Uterus (tissue), 2 donors: Measurements from ENCODE around the gene DCBLD2.

ENCODE experiments used
- CTCF ChIP-seq, 4 experiments: fragments of 200-600 bp in 2 of 4; fragments of 450-650 bp in 2 of 4; sonication (generic) in 2 of 4; IDR thresholded peaks; one replicate each; pipeline ENCODE4 v1.5.1; 2016 to 2019; ENCODE audit warnings: antibody characterized with exemption in 4 of 4, mild to moderate bottlenecking in 2 of 4, moderate library complexity in 1 of 4
- POLR2A ChIP-seq, 2 donors: fragments of 450-650 bp; IDR thresholded peaks; one replicate each; pipeline ENCODE4 v1.6.1; 2016; ENCODE audit warnings: antibody characterized with exemption in 2 of 2, mild to moderate bottlenecking in 1 of 2, moderate library complexity in 1 of 2

- TF ChIP-seq CTCF (IDR thresholded peaks at IDR 0.05): no peak
- no peak for TF ChIP-seq POLR2A (IDR thresholded peaks at IDR 0.05)
Measured at GRCh38 chr3:98875535-98875934, 26.0 kb downstream of the DCBLD2 start.
